ENCODE results near the gene NNMT. TPM values are rescaled to one million over a fixed set of nuclear protein-coding genes. Genes with fewer than 3 reads are reported as not detected.

NNMT gene
- total RNA-seq, 1 experiment from 2014 or later, result 66.9 TPM

DNA sequence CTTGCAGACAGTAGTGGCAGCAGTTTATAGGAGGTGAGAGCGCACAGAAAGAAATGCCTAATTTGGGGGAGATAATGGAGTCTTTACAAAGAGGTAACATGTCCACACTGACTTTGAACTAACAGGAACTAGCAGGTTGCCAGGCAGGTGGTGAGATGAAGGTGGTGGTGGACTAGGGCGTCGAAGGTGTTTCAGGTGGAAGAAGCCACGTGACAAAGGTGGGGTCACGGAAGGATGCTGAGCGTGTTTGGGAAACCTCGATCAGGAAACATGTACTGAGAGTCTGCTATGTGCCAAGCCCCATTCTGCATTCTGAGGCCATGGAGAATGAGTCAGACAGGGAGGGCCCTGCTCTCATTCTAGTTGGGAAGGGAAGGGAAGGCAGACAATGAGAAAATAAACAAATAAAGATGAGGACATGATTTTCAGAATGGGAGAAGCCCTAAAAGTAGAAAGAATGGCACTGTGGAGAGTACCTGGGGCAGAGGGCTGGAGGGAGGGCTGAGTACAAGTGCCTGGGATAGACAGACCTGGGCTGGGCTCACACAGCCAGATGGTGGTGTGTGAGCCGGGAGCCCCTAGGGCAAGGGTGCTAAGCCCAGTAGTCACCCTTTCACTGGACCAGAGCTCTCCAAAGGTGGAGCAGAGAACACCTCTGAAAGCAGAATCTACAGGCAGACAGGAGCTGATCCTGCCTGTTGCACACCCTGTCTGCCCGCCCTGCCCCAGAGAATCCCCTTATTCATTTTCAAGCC, 16.2 kb upstream of the NNMT start:
- DNase-seq (ENCODE audit: low read depth), result no peak
- in situ Hi-C loops (cut with HindIII; ENCODE audit: low pct_unique_long_range_greater_than_20kb, low sequenced_read_pairs), result no loop called here

- peak; percentile 62 for DNase-seq (ENCODE audit: low read depth)
- in situ Hi-C loops (cut with HindIII; ENCODE audit: low pct_unique_long_range_greater_than_20kb, low sequenced_read_pairs), result no loop called here
Observed at GRCh38 chr11:114280696-114281095, 15.5 kb upstream of the NNMT start.

DNA sequence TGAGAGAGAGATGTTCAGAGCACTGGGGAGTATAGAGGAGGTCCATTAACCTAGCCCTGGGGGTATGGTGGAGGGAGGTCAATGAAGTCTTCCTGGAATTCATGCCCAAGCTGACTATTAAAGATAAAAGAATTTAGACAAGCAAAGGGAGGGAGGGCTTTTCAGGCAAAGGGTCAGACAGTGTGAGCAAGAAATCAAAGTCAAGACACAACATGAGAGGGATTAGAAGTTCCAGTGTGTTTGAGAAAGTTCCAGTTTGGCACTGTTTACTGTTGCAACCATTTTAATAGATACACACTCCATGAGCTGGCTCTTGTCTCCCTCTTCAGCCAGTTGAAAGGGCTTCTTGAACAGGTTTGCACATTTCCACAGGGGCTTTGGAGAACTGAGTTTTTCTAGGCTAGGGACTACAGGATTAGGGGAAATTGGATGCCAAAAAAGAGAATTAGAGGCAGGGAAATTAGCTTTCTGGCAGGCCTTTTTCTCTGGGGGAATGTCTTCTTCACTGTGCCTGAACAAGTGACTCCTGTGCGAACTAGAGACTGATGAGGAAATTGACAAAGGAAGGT, 14.7 kb upstream of the NNMT start:
- in situ Hi-C loops (cut with HindIII; ENCODE audit: low pct_unique_long_range_greater_than_20kb, low sequenced_read_pairs), result no loop called here
- no peak for DNase-seq (ENCODE audit: low read depth)

GRCh38 chr11:114282488-114282887, 13.7 kb upstream of the NNMT start:
- in situ Hi-C loops (cut with HindIII; ENCODE audit: low pct_unique_long_range_greater_than_20kb, low sequenced_read_pairs), result no loop called here
- DNase-seq (ENCODE audit: low read depth), result no peak

DNA sequence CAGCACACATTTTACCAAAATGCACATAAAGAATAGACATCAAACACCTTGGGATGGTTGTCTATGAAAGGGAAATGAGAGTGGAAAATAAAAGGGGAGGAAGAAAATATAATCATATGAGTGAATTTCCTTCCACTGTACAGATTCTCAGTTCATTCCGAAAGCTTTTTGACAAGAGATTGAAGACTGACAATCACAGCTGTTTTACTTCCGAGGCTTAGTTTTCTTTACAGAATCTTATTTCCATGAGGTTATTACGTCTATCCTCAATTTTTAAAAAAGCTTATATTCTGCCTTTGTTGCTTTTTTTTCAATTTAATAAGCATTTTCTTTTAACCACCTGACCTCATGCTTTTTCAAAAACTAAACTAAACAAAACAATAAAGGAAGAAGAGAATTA, 12.8 kb upstream of the NNMT start:
- in situ Hi-C loops (cut with HindIII; ENCODE audit: low pct_unique_long_range_greater_than_20kb, low sequenced_read_pairs), result no loop called here

DNA sequence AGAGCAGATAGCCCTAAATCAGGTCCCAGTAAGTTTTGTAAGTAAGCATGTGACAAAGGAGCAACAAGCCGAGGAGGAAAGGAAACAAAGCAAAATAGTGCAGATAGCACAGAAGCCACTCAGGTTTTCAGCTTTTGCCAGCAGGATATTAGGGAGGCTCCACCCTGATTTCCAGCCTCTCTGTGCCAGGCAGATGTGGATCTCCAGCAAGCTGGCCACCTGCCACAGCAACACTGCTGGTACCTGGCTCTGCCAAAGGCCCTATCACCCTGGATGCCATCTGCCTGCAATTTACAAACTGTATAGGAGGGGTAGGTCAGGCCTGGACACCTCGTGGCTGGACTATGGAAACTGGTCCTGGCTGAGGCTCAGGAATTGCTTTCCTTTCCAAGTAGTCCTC, 12.2 kb upstream of the NNMT start:
- no peak for DNase-seq (ENCODE audit: low read depth)
- in situ Hi-C loops (cut with HindIII; ENCODE audit: low pct_unique_long_range_greater_than_20kb, low sequenced_read_pairs), result no loop called here

More for the DNA sequence above, 12.8 kb upstream of the NNMT start:
- no peak for DNase-seq (ENCODE audit: low read depth)

GRCh38 chr11:114284914-114285313, 11.3 kb upstream of the NNMT start:
- DNase-seq (ENCODE audit: low read depth), result no peak
- in situ Hi-C loops (cut with HindIII; ENCODE audit: low pct_unique_long_range_greater_than_20kb, low sequenced_read_pairs), result no loop called here

DNA sequence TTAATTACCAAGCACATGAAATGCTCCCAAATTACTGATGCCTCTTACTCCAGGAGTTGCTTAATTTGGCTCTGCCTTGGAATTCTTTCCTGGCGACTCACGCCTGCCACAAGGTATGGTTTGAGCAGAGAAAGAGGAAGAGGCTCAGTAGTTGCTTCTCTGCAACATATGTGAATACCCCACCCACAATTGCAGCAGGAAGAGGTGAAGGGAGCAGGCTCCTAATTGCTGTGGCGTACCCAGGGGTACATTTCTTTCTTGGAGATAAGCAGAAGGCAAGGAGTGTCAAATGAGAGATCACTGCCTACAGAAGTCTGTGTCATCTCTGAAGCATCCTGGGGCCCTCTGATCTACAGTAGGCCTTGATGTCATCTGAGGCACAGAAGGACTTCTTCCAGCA, 10.6 kb upstream of the NNMT start:
- in situ Hi-C loops (cut with HindIII; ENCODE audit: low pct_unique_long_range_greater_than_20kb, low sequenced_read_pairs), result no loop called here
- DNase-seq (ENCODE audit: low read depth), result peak; percentile 30

DNA sequence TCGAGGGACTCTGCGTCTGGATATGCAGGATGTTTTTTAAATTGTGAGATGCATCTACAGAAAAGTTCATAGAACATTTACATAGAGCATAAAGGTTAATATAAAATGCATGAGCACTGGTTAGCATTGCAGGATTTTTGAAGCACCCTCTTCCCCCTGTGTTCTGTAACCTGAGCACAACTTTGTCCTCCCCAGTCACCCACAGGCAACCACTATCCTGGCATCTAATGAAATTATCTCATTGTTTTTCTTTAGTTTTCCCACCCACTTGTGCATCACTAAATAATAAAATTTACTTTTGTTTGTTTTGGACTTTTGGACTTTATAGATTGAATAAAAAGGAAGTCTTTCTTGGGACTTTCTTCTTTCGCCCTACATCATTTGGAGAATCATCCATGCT, 10.0 kb upstream of the NNMT start:
- DNase-seq (ENCODE audit: low read depth), result no peak
- in situ Hi-C loops (cut with HindIII; ENCODE audit: low pct_unique_long_range_greater_than_20kb, low sequenced_read_pairs), result no loop called here

GRCh38 chr11:114287154-114287553, 9.0 kb upstream of the NNMT start:
- in situ Hi-C loops (cut with HindIII; ENCODE audit: low pct_unique_long_range_greater_than_20kb, low sequenced_read_pairs), result no loop called here
- DNase-seq (ENCODE audit: low read depth), result no peak

DNA sequence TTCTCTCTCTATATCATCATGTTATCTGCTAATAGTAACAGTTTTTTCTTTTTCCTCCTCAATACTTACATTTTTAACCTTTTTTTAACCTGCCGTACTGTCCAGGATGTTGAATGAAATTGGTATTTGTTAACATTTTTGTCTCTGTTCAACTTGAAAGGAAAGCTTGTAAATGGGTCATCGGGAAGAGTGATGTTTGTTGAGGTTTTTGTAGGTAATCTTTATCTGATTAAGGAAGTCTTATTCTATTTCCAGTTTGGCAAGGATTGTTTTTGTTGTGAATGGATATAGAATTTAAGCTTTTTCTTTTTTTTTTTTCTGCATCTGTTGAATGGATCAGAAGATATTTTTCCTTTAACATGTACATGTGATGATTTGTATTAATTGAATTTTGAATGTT, 8.1 kb upstream of the NNMT start:
- in situ Hi-C loops (cut with HindIII; ENCODE audit: low pct_unique_long_range_greater_than_20kb, low sequenced_read_pairs), result no loop called here
- DNase-seq (ENCODE audit: low read depth), result no peak

DNA sequence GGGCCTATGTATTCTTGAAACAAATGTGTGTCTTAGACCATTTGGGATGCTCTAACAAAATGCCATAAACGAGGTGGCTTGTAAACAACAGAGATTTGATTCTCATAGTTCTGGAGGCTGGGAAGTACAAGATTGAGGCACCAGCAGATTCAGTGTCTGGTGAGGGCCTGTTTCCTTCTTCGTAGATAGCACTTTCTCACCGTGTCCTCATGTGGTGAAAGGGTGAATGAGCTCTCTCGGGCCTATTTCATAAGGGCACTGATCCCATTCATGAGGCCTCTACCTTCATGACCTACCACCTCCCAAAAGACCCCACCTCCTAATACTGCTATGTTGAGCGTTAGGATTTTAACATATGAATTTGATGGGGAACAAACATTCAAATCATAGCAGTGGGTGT, 6.4 kb upstream of the NNMT start:
- DNase-seq (ENCODE audit: low read depth), result no peak
- in situ Hi-C loops (cut with HindIII; ENCODE audit: low pct_unique_long_range_greater_than_20kb, low sequenced_read_pairs), result no loop called here

DNA sequence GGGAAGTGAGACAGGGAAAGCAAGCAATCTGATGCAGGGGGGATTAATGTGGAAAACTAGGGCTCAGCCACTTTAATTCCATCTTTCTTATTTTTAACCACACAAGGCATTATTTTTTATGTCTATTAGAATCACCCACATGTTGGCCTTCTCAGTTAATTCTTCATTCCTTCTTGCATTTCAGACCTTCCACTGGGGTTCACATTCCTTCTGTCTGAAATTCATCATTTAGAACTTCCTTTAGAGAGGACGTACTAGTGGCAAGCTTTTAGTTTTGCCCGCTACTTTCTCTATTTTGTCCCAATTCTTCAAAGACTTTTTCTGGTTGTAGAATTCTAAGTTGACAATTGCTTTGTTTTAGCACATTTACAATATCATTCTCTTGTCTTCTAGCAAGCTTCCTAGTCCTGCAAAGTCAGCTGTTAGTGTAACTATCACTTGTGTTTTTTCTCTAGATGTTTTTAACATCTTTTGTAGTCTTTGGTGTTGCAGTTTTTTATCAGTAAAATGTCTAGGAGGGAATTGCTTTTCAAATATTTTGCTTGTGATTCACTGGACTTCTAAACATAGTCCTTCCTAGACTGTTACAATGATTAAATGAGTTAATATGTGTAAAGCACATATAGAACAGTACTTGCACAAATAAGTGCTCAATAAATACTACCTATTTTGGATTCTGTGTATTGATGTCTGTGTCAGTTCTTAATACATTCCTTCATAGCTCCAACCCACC, 5.5 kb upstream of the NNMT start:
- in situ Hi-C loops (cut with HindIII; ENCODE audit: low pct_unique_long_range_greater_than_20kb, low sequenced_read_pairs), result no loop called here
- DNase-seq (ENCODE audit: low read depth), result no peak

- in situ Hi-C loops (cut with HindIII; ENCODE audit: low pct_unique_long_range_greater_than_20kb, low sequenced_read_pairs), result no loop called here
- no peak for DNase-seq (ENCODE audit: low read depth)
Observed at GRCh38 chr11:114291381-114291780, 4.8 kb upstream of the NNMT start.

DNA sequence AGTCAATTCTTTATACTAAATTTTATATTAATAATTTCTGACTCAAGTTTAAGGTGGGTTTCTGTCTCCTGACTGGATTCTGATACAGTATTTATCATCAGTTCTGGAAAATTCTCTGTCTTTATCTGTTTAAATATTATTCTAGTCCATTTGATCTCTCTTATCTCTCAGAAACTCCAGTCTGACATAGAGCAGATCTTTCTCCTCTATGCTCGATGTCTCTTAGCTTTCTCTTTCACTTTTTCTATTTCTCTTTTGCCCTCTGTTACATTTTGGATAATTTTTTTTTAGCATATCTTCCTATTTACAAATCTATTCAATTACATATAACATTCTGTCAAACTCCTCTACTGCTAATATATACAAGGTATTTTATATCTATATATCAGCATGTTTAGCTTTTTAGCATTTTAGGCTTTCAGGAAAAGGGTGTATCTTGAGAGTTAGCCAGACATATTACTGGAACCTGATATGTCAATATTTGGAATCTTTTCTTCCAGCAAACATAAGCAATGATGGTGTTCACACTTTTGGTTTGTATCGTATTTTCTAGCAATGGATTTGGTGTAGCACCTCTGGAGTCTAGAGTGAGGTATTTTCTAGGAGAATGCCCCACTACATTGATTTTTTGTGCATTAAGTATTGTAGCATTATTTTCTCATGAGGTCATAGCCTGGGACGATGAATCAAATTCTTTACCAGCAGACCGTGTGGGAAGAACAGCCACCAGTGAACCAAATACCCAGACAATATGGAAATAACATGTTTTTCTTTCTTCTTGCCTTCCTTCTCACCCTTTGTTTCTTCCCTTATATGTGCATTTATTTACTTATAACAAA, 4.1 kb upstream of the NNMT start:
- in situ Hi-C loops (cut with HindIII; ENCODE audit: low pct_unique_long_range_greater_than_20kb, low sequenced_read_pairs), result no loop called here
- peak; percentile 35 for DNase-seq (ENCODE audit: low read depth)

DNA sequence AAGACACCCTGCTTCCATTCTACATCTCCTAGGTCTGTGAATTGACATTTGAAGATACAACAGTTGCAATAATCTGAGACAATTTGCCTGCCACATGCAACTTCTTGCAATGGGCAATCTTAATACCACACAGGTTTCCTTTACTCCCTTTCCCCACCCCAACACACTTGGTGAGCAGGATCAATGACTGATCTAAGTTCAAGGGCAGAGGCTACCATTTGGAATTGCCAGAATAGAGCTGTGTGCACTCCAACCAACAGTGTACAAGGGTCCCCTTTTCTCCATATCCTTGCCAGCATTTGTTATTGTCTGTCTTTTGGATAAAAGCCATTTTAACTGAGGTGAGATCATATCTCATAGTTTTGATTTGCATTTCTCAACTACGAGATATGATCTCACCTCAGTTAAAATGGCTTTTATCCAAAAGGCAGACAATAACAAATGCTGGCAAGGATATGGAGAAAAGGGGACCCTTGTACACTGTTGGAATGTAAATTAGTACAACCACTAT, 2.9 kb upstream of the NNMT start:
- in situ Hi-C loops (cut with HindIII; ENCODE audit: low pct_unique_long_range_greater_than_20kb, low sequenced_read_pairs), result no loop called here
- DNase-seq (ENCODE audit: low read depth), result no peak

- DNase-seq (ENCODE audit: low read depth), result no peak
- in situ Hi-C loops (cut with HindIII; ENCODE audit: low pct_unique_long_range_greater_than_20kb, low sequenced_read_pairs), result no loop called here
Observed at GRCh38 chr11:114296605-114297372, 590 bp downstream of the NNMT start.

Measured in Caki2 (cell line).